Fibroblast of skin of back (primary cell): ENCODE data around the gene RNF166.
A peak's percentile ranks its signal among the peaks of the same experiment; 100 is the strongest.

Experiments used
- DNase-seq: peaks from one replicate; pipeline ENCODE4 v3.0.0-alpha.2; 2013

The RNF166 gene

DNA sequence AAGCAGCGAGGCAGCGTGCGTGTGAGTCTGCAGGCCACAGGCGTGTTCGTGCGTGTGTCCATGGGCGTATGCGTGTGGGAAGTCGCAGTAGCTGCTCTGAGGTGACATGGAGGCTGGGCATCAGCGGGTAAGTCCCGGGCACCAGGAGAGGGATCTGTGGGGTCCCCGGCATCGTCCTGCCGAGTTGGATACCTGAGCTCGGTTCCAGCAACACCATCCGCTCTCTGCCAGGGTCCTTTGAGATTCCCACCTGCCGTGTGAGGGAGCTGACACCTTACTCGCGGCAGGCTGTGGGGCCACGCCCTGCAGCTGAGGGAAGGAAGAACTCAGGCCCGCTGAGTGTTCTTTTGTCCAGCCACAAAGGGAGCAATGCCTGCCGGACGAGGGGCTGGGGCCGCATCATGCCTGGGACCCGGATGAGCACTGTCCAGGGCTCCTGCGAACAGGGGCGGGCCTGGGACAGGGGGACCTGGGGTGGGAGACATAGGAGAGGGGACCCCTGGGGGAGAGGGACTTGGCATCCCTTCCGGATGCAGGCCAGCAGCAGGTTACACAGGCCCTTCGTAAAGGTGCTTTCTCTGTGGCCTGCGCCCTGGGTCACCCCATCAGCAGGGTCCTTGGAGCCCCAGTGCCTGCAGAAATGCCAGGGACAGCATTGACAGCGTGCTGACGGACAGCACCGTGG is 14.9 kb downstream of the RNF166 start:
- no peak for DNase-seq

DNA sequence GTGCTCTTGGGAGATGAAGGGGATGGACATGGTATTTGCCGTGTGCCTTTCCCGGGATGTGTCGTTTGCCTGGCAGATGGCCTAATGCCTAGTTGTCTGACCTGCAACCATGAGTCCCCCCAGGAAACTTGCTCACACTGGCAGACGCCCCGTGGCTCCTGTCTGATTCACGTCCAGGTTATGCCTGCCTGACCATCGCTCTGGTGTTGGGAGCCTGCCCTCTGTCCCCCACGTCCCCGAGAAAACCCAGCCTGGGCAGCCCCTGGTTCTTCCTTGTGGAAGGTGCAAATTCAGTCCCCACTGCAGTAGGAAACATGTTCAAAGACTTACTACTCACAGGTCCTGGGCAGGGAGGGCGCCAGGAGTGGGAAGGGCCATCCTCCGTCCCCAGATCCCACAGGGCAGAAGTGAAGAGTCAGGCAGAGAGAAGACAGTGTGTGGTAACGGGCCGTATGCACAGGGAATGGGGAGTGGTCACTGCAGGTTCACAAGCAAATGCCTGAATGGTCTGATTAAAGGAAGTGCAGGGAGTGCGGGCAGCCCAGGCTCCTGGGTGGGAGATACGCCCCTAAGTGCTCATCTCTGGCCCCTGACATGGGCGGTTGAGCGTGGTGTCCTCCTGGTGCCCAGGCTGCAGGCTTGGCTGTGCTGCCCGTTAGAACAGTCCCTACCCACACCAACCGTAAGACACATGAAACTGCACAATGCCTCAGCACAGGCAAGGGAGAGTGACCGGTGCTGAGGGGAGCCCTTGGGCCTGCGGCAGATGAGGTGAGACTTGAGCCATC is 15.7 kb downstream of the RNF166 start:
- no peak for DNase-seq

GRCh38 chr16:88688013-88688778 is 18.0 kb downstream of the RNF166 start:
- DNase-seq: no peak

DNA sequence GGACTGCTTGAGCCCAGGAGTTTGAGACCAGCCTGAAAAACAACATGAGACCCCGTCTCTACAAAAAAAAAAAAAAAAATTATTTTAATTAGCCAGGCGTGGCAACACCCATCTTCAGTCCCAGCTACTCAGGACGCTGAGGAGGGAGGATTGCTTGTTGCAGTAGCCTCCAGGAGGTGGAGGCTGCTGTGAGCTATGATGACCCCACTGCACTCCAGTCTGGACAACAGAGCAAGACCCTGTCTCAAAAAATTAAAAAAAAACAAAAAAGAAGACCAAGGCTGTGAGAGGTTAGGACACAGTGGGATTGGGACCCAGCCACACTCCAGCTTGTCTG is 18.6 kb downstream of the RNF166 start:
- DNase-seq: no peak

DNA sequence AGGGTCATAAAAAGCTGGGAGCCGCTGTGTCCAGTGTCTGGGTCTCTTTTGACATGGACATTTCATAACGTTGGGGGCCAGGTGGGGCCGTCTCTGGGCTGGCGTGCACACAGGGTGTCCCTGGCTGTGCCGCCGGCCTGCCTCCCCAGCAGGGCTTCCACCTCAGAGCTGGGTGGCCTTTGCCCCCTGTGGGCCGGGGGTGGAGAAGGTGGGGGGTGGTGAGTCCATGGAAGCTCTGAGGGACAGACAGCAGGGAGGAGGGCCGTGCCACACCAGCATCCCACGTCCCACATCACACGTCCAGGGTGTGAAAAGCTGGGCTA is 19.0 kb downstream of the RNF166 start:
- DNase-seq: no peak

GRCh38 chr16:88686439-88687253 is 19.6 kb downstream of the RNF166 start, which contains the start of gene SNAI3:
Gene SNAI3 (minus strand): TSS chr16:88686507. CDS start chr16:88686406, 101 bp downstream.
- peak; percentile 44 for DNase-seq

GRCh38 chr16:88686062-88686438 is 20.2 kb downstream of the RNF166 start:
- no peak for DNase-seq

GRCh38 chr16:88685156-88686061 is 20.8 kb downstream of the RNF166 start:
- DNase-seq: no peak

DNA sequence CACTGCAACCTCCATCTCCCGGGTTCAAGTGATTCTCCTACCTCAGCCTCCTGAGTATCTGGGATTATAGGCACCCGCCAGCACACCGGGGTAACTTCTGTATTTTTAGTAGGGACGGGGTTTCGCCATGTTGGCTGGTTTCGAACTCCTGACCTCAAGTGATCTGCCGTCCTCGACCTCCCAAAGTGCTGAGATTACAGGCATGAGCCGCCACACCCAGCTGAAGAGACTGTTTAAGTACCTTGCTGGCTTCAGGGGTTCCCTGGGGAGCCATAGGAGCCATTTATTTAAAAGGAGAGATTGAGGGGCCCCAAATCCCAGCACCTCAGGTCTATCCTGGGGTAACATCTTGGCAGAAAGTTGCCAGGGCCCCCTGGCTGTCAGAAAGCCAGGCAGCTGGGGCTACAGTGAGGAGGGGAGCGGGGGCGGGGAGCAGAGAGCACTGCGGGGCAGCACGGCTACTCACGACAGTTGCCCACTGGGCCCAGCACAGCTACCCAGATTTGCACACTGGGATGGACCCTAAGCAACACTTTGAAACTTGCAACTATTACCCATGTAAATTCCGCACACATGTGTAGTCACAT is 21.5 kb downstream of the RNF166 start:
- DNase-seq: no peak

- DNase-seq: no peak
Observed at GRCh38 chr16:88681709-88682451, 24.3 kb downstream of the RNF166 start.

- no peak for DNase-seq
Observed at GRCh38 chr16:88681084-88681680, 25.0 kb downstream of the RNF166 start.

- no peak for DNase-seq
Observed at GRCh38 chr16:88680554-88681083, 25.6 kb downstream of the RNF166 start.

GRCh38 chr16:88678224-88678979 is 27.8 kb downstream of the RNF166 start:
- DNase-seq: no peak

DNA sequence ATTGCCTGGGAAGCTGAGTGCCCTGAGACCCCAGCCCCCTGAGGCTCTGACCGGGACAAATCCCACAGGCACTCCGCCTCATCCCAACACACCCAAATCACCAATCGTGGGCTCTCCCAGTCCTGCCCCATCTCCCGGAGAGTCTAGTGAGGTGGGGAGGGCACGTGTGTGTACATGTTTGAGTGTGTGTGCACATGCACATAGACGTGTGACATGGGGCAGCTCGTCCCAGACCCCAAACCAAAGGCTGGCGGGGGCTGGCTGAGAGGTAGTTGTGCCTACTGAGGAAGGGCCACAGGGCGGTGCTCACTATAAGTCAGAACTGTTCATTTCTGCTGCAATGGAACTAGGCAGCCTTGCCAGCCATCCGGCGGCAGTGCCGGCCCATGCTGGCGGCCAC is 28.5 kb downstream of the RNF166 start:
- DNase-seq: no peak

GRCh38 chr16:88676502-88677242 is 29.5 kb downstream of the RNF166 start:
- no peak for DNase-seq

DNA sequence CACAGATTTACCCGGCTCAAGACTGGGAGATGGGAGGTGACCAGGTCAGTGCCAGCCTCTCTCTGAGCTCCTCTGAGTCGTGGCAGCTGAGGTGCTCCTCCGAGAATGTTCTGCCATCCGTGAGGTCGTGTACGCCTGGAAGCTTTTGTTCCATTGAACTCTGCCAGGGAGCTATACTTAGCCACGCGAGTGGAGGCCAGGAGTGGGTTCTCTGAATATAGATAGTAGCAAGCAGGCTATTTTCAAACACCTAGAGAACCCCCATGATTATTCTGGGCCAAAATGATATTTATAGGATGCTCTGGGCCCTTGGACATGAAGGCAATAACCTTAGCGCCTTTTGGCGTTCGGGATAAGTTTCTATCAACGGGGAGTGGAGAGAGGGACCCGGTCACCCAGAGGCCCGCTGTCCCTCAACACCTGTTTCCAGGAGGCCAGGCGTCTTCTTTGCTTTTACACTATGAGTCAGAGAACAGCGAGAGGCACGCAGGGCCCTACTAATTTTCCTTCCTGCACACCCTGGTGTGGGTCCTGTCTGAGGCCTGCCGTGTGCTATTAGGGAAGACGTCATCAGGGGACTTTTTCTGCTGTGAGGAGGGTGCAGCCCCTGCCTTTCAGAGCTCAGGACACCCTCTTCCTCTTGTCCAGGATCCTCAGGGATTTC is 32.4 kb downstream of the RNF166 start:
- DNase-seq: no peak

DNA sequence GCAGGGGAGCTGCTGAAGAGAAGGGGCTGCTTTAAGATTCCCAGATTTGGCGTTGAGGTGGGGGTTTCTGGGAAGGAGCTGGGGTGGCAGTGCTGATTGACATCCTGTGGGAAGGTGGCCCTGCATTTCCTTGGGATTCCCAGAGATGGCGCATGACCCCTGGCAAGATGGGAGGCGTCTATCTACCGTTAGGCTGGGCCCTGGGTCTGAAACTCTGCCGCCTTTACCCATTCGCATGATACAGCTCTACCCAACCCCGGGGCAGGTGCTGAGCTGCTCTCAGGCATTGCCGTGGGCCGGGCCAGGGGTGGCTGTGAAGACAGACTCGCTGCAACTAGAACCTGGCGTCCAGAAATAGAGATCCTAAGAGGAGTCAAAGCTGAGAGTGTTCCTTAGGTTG is 33.4 kb downstream of the RNF166 start:
- DNase-seq: no peak

GRCh38 chr16:88671806-88672205 is 34.4 kb downstream of the RNF166 start:
- DNase-seq: no peak
